Chondrocyte (in vitro differentiated cells): ENCODE data around the gene TSPAN18. TPM values are rescaled to one million over a fixed set of nuclear protein-coding genes. Genes with fewer than 3 reads are reported as not detected.

Source experiments
- DNase-seq: peaks from one replicate; pipeline ENCODE4 v3.0.0; 2021; ENCODE audit warnings: mixed read lengths, low spot score
- H3K27ac Mint-ChIP-seq: one replicate; pipeline ENCODE4 v1.8.0; 2021; ENCODE audit warnings: mild to moderate bottlenecking, moderate library complexity, mixed read lengths; ENCODE audit not compliant: unreplicated experiment
- H3K27me3 Mint-ChIP-seq: 2 replicates; pipeline ENCODE4 v1.8.0; 2021; ENCODE audit warnings: low read depth, mixed read lengths
- H3K36me3 Mint-ChIP-seq: 2 replicates; pipeline ENCODE4 v1.8.0; 2021; ENCODE audit warnings: low read depth, mixed read lengths
- H3K4me1 Mint-ChIP-seq: 2 replicates; pipeline ENCODE4 v1.8.0; 2021; ENCODE audit warnings: low read depth, mild to moderate bottlenecking, mixed read lengths
- H3K4me3 Mint-ChIP-seq: one replicate; pipeline ENCODE4 v1.8.0; 2021; ENCODE audit warnings: mild to moderate bottlenecking, moderate library complexity, mixed read lengths; ENCODE audit not compliant: unreplicated experiment
- H3K9me3 Mint-ChIP-seq: 2 replicates; pipeline ENCODE4 v1.8.0; 2021; ENCODE audit warnings: low read depth, mixed read lengths
- CTCF ChIP-seq: fragments of 200-600 bp; sonication (generic); IDR thresholded peaks from 2 replicates; pipeline ENCODE4 v1.5.0; 2021; ENCODE audit warnings: antibody characterized with exemption, mild to moderate bottlenecking, moderate library complexity
- total RNA-seq: library from RNA; stranded (reverse); gene quantifications from 3 replicates; pipeline ENCODE4 v1.2.1, GENCODE V29; 2021

TSPAN18 gene
- total RNA-seq, 1 donor from 2014 or later = 4.0 TPM

DNA sequence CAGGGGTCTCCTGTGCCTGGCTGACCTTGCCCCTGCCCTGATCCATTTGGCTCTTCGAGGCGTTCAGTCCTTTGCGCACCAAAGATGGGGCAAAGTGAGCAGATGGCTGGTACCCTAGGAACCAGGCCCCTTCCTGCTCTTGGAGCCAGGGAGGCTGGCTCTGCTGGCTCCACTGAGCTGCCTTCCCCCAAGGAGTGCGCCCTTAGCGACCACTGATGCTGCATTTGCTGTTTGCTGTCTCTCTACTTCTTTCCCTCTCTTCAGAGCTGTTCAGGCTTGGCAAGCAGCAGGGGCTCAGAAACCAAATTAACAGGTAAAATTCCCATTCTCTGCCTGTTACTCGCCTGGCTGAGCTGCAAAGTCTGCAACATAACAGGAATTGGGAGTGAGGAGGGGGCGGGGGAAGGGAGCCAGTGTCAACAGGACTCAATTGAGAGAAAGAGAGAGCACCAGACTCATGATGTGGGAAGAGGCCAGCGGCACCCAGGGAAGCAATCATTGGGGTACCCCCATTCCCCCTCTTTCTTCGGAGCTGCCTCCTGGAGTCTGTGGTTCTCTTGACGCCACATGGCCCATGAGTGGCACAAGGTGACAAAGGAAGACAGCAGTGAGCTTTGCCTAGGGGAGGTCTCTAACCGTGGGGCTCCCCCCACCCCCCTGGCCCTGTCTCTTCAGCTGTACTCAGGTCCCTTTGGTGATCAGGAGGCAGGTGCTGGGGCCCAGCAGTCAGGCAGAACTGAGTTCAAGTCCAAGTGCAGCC is 121.6 kb downstream of the TSPAN18 start:
- peaks cover 11% of the 10 kb centered on the region for H3K9me3 Mint-ChIP-seq
- H3K4me1 Mint-ChIP-seq = no peaks in the 10 kb centered on the region
- H3K27me3 Mint-ChIP-seq = peaks cover 16% of the 10 kb centered on the region
- no peak overlapping the region for H3K4me3 Mint-ChIP-seq
- peaks cover 5% of the 10 kb centered on the region for H3K36me3 Mint-ChIP-seq
- H3K27ac Mint-ChIP-seq = no peak overlapping the region
- no peak for TF ChIP-seq CTCF
- no peak for DNase-seq

GRCh38 chr11:44848963-44849350 is 122.2 kb downstream of the TSPAN18 start:
- H3K27ac Mint-ChIP-seq = no peak overlapping the region
- H3K36me3 Mint-ChIP-seq = peaks cover 5% of the 10 kb centered on the region
- DNase-seq = no peak
- peaks cover 16% of the 10 kb centered on the region for H3K27me3 Mint-ChIP-seq
- no peak for TF ChIP-seq CTCF
- H3K4me1 Mint-ChIP-seq = no peaks in the 10 kb centered on the region
- H3K9me3 Mint-ChIP-seq = peaks cover 11% of the 10 kb centered on the region
- no peak overlapping the region for H3K4me3 Mint-ChIP-seq

DNA sequence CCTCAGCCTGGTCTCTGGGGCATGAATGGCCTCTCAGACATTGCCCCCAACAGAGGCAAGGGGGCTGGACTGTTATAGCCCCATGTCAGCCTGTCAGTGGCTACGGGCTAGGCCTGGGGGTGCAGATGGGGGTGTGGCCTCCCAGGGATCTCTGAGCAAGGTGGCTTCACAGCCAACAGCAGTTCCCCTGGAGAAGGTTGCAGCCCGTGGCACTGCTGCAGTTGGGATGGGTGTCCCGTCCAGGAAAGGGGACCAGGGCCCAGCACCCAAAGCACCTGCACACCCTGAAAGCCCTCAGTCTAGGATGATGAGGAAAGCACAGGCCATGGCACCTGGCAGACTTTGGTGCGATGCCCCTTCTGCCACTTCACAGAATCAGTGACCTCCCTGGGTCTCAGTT is 122.7 kb downstream of the TSPAN18 start:
- no peak overlapping the region for H3K27ac Mint-ChIP-seq
- H3K9me3 Mint-ChIP-seq = peaks cover 8% of the 10 kb centered on the region
- H3K27me3 Mint-ChIP-seq = peaks cover 16% of the 10 kb centered on the region
- H3K4me1 Mint-ChIP-seq = no peaks in the 10 kb centered on the region
- H3K36me3 Mint-ChIP-seq = peaks cover 3% of the 10 kb centered on the region
- H3K4me3 Mint-ChIP-seq = no peak overlapping the region
- DNase-seq = no peak
- TF ChIP-seq CTCF = no peak

GRCh38 chr11:44849922-44850321 is 123.2 kb downstream of the TSPAN18 start:
- no peak overlapping the region for H3K27ac Mint-ChIP-seq
- no peak overlapping the region for H3K4me3 Mint-ChIP-seq
- peaks cover 3% of the 10 kb centered on the region for H3K9me3 Mint-ChIP-seq
- H3K36me3 Mint-ChIP-seq = no peaks in the 10 kb centered on the region
- no peak for TF ChIP-seq CTCF
- H3K27me3 Mint-ChIP-seq = peaks cover 16% of the 10 kb centered on the region
- H3K4me1 Mint-ChIP-seq = no peaks in the 10 kb centered on the region
- no peak for DNase-seq

DNA sequence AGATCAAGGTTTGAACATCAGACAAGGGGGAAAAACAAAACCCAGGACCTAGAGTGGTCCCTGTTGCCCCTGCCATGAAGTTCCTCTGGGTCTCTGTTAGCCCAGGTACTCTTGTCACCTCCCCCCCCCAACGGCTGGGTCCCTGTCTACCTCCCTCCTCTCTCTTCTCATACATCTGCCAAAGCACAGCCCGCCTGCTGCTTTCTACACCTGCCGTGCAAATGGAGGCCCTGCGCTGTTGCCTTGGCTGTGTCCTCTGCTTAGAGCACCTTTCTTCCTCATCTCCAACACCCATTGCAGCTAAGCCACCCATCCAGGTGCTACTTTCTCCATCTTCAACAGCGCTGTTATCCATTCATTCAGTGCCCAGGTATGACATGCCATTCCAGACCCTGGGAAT is 124.7 kb downstream of the TSPAN18 start:
- Mint-ChIP-seq H3K36me3 (no peaks in the 10 kb centered on the region), H3K27me3 (peaks cover 14% of the 10 kb centered on the region), H3K27ac (no peak overlapping the region), H3K9me3 (peaks cover 2% of the 10 kb centered on the region), H3K4me1 (peaks cover 5% of the 10 kb centered on the region), H3K4me3 (no peak overlapping the region)
- TF ChIP-seq CTCF = no peak
- no peak for DNase-seq
